Tibial artery (tissue), 4 donors: ENCODE data around the gene DNASE1.

Source experiments
- DNase-seq, 2 donors: peaks; one replicate each; pipeline ENCODE4 v3.0.0-alpha.2; 2019
- H3K27ac ChIP-seq, 2 donors: fragments of 200-600 bp; sonication (generic) in 1 of 2; 1 replicate in 1 of 2; 2 replicates in 1 of 2; pipeline ENCODE4 v1.5.1; 2018 to 2019; ENCODE audit warnings: mild to moderate bottlenecking in 1 of 2
- H3K27me3 ChIP-seq, 2 donors: fragments of 200-600 bp; sonication (generic) in 1 of 2; one replicate each; pipeline versions ENCODE4 v1.5.1 to v1.6.0; 2016 to 2019
- H3K36me3 ChIP-seq, 3 donors: fragments of 200-600 bp; sonication (generic) in 2 of 3; one replicate each; pipeline ENCODE4 v1.5.1; 2016 to 2019; ENCODE audit warnings: mild to moderate bottlenecking in 2 of 3
- H3K4me1 ChIP-seq, 4 donors: fragments of 200-600 bp; sonication (generic) in 2 of 4; 1 replicate in 3 of 4; 2 replicates in 1 of 4; pipeline ENCODE4 v1.5.1; 2016 to 2019
- H3K4me3 ChIP-seq, 2 donors: fragments of 200-600 bp; sonication (generic) in 1 of 2; 1 replicate in 1 of 2; 2 replicates in 1 of 2; pipeline ENCODE4 v1.5.1; 2018 to 2019; ENCODE audit warnings: mild to moderate bottlenecking in 2 of 2
- H3K9me3 ChIP-seq, 3 donors: fragments of 200-600 bp; sonication (generic) in 1 of 3; one replicate each; pipeline ENCODE4 v1.5.1; 2016 to 2019
- intact Hi-C: fragments of 100-400 bp; cut with DNase I; formaldehyde crosslinking; loops from one replicate; pipeline ENCODE4 v1.15.0; 2023; ENCODE audit warnings: low total_unique reads
- TF ChIP-seq, protein P1 (sequence below), 2 experiments: fragments of 200-600 bp in 1 of 2; fragments of 450-650 bp in 1 of 2; IDR thresholded peaks; one replicate each; pipeline ENCODE4 v1.5.1; 2017 to 2019; ENCODE audit warnings: antibody characterized with exemption in 2 of 2, mild to moderate bottlenecking in 1 of 2, moderate library complexity in 1 of 2

Gene DNASE1

DNA sequence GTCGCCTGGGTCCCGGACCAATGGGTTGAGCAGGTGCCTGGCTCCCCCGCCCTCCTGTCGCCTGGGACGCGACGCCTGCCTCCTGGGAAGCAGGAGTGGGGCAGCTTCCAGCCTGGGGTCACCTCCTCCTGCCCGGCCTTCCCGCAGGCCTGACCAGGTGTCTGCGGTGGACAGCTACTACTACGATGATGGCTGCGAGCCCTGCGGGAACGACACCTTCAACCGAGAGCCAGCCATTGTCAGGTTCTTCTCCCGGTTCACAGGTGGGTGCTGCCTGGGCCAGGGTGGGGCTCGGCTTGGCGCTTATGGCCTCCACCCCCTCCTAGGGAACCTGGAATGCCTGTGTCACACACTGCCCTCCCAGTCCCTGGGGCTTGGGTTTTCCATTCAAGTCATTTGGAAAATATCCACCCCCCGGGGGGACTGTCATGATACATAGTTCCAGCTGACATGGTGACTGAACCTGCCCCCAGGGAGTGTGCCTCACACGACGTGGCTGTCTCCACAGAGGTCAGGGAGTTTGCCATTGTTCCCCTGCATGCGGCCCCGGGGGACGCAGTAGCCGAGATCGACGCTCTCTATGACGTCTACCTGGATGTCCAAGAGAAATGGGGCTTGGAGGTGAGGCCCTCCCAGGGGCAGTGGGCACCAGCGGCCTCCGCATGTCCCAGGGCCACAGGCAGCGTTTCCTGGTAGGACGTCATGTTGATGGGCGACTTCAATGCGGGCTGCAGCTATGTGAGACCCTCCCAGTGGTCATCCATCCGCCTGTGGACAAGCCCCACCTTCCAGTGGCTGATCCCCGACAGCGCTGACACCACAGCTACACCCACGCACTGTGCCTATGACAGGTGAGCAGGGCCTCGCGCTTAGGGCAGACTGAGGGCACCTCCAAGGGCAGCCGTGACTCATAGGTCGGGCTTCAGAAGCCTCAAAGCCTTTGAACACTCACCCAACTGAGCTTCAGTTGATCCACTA, 2.3 kb downstream of the DNASE1 start:
- H3K4me3 ChIP-seq = no peak overlapping the region
- peak in 1 of 2 donors; percentile 56 for DNase-seq
- H3K27me3 ChIP-seq = no peaks in the 10 kb centered on the region
- peaks cover 36 to 82% (median 66%) of the 10 kb centered on the region in 3 donors for H3K36me3 ChIP-seq
- H3K4me1 ChIP-seq = no peaks in the 10 kb centered on the region
- no peak overlapping the region for H3K27ac ChIP-seq
- intact Hi-C loops = no loop called here
- TF ChIP-seq, protein P1, sequence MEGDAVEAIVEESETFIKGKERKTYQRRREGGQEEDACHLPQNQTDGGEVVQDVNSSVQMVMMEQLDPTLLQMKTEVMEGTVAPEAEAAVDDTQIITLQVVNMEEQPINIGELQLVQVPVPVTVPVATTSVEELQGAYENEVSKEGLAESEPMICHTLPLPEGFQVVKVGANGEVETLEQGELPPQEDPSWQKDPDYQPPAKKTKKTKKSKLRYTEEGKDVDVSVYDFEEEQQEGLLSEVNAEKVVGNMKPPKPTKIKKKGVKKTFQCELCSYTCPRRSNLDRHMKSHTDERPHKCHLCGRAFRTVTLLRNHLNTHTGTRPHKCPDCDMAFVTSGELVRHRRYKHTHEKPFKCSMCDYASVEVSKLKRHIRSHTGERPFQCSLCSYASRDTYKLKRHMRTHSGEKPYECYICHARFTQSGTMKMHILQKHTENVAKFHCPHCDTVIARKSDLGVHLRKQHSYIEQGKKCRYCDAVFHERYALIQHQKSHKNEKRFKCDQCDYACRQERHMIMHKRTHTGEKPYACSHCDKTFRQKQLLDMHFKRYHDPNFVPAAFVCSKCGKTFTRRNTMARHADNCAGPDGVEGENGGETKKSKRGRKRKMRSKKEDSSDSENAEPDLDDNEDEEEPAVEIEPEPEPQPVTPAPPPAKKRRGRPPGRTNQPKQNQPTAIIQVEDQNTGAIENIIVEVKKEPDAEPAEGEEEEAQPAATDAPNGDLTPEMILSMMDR (IDR thresholded peaks at IDR 0.05) = no peak
- H3K9me3 ChIP-seq = no peaks in the 10 kb centered on the region

DNA sequence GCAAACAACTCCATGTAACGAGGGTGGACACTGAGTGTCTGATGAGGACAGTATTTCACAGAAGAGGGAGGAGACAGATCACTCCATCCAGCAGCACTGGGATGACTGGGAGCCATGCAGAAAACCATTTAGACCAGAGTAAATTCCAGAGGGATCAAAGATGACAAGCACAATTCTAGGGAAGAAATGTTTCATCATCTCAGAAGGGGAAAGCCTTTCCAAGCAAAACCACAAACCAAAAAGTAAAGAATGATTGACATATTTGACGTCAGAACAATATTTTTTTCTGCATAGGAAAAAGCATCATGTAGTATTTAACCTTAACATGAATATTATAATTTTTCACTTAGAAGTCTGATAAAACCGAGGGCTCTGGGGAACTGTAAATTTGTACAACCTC, 4.8 kb downstream of the DNASE1 start:
- no peak for DNase-seq
- Histone ChIP-seq H3K4me1 (no peaks in the 10 kb centered on the region), H3K27ac (no peak overlapping the region), H3K36me3 (peaks cover 50 to 95% (median 87%) of the 10 kb centered on the region in 3 donors), H3K4me3 (no peak overlapping the region), H3K27me3 (no peaks in the 10 kb centered on the region), H3K9me3 (no peaks in the 10 kb centered on the region)
- TF ChIP-seq, protein P1 (IDR thresholded peaks at IDR 0.05) = no peak
- intact Hi-C loops = no loop called here

DNA sequence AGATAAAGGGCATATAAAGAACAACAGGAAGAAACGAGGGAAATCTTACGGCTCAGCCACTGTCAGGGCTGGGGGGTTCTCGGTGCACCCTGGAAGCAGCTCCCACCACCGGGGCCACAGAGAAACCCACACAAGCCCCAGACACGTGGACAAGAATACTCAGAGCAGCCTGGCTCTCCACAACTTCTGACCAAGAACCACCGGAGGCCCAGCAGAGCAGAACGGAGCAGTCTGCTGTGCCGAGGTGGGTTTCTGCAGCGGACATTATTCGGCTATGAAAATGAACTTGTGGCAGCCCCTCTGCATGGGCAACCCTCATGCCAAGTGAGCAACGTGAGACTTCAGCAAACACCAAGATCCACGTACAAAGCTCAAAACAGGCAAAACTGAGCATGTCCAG, 6.8 kb downstream of the DNASE1 start:
- intact Hi-C loops = no loop called here
- no peaks in the 10 kb centered on the region for H3K4me1 ChIP-seq
- no peak overlapping the region for H3K4me3 ChIP-seq
- TF ChIP-seq, protein P1 (IDR thresholded peaks at IDR 0.05) = no peak
- H3K27me3 ChIP-seq = no peaks in the 10 kb centered on the region
- no peak overlapping the region for H3K27ac ChIP-seq
- H3K9me3 ChIP-seq = no peaks in the 10 kb centered on the region
- peaks cover 50 to 99% (median 89%) of the 10 kb centered on the region in 3 donors for H3K36me3 ChIP-seq
- DNase-seq = no peak

DNA sequence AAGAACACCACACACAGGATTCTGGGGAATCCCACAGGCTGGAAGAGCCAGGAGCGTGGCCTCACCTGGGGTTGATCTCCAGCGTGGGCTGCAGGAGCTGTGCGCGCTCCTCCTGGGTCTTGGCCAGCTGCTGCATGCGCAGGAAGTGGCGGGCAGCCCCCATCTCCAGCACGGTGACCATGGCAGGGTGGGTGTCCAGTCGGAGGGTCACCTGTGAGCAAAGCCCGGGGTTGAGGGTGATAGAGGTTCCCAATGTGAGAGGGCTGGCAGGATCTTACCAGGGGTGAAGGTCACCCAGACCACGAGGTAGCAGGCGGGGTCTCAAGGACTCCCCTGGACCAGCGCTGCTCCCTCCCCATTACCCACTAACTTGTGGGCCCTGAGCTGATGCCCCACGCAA, 7.4 kb downstream of the DNASE1 start:
- H3K4me3 ChIP-seq = no peak overlapping the region
- H3K4me1 ChIP-seq = no peaks in the 10 kb centered on the region
- H3K27me3 ChIP-seq = no peaks in the 10 kb centered on the region
- DNase-seq = no peak
- TF ChIP-seq, protein P1 (IDR thresholded peaks at IDR 0.05) = no peak
- intact Hi-C loops = no loop called here
- no peaks in the 10 kb centered on the region for H3K9me3 ChIP-seq
- H3K27ac ChIP-seq = no peak overlapping the region
- peaks cover 46 to 94% (median 84%) of the 10 kb centered on the region in 3 donors for H3K36me3 ChIP-seq

DNA sequence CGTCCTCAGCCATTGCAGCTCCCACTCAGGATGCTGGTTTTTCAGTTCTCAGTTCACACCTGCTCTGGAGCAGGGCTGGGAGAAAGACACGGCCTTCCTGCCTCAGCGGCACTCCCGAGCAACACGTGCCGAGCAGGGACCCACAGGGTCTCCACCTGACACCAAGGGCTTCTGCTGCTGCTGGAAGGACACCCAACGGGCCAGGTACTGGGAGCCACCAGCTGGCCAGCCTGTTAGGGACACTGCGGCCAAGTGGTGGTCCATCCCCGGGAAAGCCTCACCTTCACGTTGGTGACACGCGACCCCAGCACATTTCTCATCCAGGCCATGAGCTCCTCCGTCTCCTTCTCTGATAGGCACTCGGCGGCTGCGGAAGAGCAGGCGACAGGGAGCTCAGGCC, 8.1 kb downstream of the DNASE1 start:
- H3K9me3 ChIP-seq = no peaks in the 10 kb centered on the region
- H3K4me3 ChIP-seq = no peak overlapping the region
- H3K4me1 ChIP-seq = no peaks in the 10 kb centered on the region
- TF ChIP-seq, protein P1 (IDR thresholded peaks at IDR 0.05) = no peak
- no peaks in the 10 kb centered on the region for H3K27me3 ChIP-seq
- peaks cover 39 to 92% (median 77%) of the 10 kb centered on the region in 3 donors for H3K36me3 ChIP-seq
- H3K27ac ChIP-seq = no peak overlapping the region
- intact Hi-C loops = no loop called here
- DNase-seq = no peak
